BE2C (cell line): ENCODE measurements around the gene LMO7.
"Not testable (repeated sequence)": the region's sequence is repeated elsewhere in the genome, so short reads cannot be mapped to it uniquely, and the experiment has no call there.

Experiments used
- DNase-seq: peaks from one replicate; pipeline ENCODE4 v3.0.0-alpha.2; 2020
- H3K27me3 ChIP-seq: fragments of 250-450 bp; sonication (Bioruptor Pico); 2 replicates; pipeline ENCODE4 v1.5.1; 2020; ENCODE audit warnings: mild to moderate bottlenecking
- H3K36me3 ChIP-seq: fragments of 250-450 bp; sonication (Bioruptor Pico); 2 replicates; pipeline ENCODE4 v1.5.1; 2020; ENCODE audit warnings: mild to moderate bottlenecking
- H3K4me1 ChIP-seq: fragments of 250-450 bp; sonication (Bioruptor Pico); 2 replicates; pipeline ENCODE4 v1.5.1; 2020
- H3K4me3 ChIP-seq: 2 replicates; pipeline ENCODE4 v1.5.1; 2011; ENCODE audit warnings: low read depth, low read length
- H3K9me3 ChIP-seq: fragments of 250-450 bp; sonication (Bioruptor Pico); 2 replicates; pipeline ENCODE4 v1.5.1; 2020
- TF ChIP-seq, protein P1 (sequence below): IDR thresholded peaks from 2 replicates; pipeline ENCODE4 v1.5.1; 2012; ENCODE audit warnings: mild to moderate bottlenecking, low read depth, low read length

Gene LMO7

DNA sequence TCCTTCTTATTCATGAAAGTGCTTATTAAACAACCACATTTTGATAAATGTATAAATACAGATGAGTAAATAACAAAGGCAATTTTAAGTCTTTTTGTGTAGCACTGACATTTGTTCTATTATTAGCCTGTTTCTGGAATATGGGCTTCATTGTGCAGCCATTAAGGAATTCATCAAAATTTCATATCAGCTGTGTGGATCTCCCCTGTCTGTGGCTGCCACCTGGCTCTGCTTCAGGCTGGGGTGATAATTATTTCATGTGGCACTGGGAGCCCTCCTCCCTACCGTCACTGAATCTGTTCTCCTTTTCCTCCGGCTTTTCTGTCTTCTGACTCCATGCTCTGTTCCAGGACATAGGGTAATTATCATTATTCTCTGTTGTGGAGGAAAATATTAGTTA, 57.1 kb downstream of the LMO7 start:
- H3K4me1 ChIP-seq: peaks cover 4% of the 10 kb centered on the region
- no peaks in the 10 kb centered on the region for H3K9me3 ChIP-seq
- TF ChIP-seq, protein P1, sequence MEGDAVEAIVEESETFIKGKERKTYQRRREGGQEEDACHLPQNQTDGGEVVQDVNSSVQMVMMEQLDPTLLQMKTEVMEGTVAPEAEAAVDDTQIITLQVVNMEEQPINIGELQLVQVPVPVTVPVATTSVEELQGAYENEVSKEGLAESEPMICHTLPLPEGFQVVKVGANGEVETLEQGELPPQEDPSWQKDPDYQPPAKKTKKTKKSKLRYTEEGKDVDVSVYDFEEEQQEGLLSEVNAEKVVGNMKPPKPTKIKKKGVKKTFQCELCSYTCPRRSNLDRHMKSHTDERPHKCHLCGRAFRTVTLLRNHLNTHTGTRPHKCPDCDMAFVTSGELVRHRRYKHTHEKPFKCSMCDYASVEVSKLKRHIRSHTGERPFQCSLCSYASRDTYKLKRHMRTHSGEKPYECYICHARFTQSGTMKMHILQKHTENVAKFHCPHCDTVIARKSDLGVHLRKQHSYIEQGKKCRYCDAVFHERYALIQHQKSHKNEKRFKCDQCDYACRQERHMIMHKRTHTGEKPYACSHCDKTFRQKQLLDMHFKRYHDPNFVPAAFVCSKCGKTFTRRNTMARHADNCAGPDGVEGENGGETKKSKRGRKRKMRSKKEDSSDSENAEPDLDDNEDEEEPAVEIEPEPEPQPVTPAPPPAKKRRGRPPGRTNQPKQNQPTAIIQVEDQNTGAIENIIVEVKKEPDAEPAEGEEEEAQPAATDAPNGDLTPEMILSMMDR: no peak
- no peak for DNase-seq
- no peaks in the 10 kb centered on the region for H3K27me3 ChIP-seq
- H3K4me3 ChIP-seq: no peak overlapping the region
- H3K36me3 ChIP-seq: no peaks in the 10 kb centered on the region

DNA sequence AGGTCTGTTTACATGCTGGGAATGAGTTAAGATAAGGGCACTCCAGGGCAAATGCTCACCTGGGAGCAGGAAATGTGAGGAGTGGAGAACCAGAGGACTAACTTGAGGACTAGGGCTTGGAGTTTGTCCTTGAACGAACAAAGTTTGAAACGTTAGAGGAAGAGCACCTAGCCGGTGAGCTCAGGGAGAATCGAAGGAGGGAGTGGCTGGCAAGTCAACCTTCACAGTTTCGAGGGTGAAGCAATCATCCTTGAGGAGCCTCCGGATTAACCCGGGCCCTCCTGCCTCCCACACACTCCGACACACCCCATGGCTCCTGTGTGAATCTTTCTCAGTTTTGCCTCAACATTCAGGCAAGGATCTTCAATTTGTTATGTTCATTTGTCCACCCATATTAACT, 58.6 kb downstream of the LMO7 start:
- Histone ChIP-seq H3K27me3 (no peaks in the 10 kb centered on the region), H3K4me3 (no peak overlapping the region), H3K4me1 (peaks cover 4% of the 10 kb centered on the region), H3K9me3 (no peaks in the 10 kb centered on the region), H3K36me3 (no peaks in the 10 kb centered on the region)
- TF ChIP-seq, protein P1: no peak
- no peak for DNase-seq

DNA sequence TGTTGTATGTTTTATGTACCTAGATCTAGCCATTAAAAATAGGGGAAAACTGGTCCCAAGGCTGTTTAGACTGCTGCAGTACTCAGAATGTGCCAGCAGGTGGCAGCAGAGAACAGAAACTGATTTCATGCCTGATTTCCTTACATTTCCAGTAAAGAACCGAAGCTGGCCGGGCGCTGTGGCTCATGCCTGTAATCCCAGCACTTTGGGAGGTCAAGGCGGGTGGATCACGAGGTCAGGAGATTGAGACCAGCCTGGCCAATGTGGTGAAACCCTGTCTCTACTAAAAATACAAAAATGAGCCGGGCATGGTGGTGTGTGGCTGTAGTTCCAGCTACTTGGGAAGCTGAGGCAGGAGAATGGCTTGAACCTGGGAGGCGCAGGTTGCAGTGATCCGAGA, 59.8 kb downstream of the LMO7 start:
- H3K27me3 ChIP-seq, H3K9me3 ChIP-seq, H3K36me3 ChIP-seq, H3K4me3 ChIP-seq, H3K4me1 ChIP-seq: not testable (repeated sequence)
- TF ChIP-seq, protein P1: peak; percentile 87
- DNase-seq: peak; percentile 73

DNA sequence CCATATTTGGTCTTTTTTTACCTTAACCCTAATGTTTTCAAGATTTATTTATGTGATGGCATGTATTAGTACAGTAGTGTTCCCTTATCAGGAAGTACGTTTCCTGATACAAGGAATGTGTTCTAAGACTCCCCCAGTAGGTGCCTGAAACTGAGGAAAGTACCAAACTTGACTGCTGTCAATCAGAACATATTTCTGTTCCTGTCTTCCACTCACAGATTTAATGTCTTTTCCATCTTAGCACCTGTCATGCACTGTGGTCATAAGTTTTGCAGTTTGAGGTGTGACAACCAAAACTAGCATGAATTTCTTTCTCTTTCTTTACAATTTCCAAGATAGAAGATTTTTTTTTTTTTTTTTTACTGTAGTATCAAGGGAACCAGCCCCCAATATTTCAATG, 62.9 kb downstream of the LMO7 start:
- Histone ChIP-seq H3K9me3 (no peaks in the 10 kb centered on the region), H3K27me3 (no peaks in the 10 kb centered on the region), H3K4me3 (no peak overlapping the region), H3K36me3 (no peaks in the 10 kb centered on the region), H3K4me1 (no peaks in the 10 kb centered on the region; the same call in 1 of the 2 replicates)
- TF ChIP-seq, protein P1: no peak
- no peak for DNase-seq

DNA sequence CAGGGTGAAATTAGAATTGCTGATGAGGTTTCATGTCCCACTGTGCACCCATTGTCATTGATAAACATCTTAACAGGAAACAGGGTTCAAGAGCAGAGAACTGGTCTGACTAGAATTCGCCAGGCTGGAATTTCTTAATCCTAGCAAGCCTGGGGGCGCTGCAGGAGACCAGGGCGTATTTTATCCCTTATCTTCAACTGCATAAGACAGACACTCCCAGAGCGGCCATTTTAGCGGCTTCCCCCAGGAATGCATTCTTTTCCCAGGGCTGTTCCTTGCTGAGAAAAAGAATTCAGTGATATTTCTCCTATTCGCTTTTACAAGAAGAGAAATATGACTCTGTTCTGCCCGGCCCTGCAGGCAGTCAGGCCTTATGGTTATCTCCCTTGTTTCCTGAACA, 63.6 kb downstream of the LMO7 start:
- H3K4me1 ChIP-seq, H3K4me3 ChIP-seq, H3K27me3 ChIP-seq, H3K36me3 ChIP-seq, DNase-seq, H3K9me3 ChIP-seq: not testable (repeated sequence)

DNA sequence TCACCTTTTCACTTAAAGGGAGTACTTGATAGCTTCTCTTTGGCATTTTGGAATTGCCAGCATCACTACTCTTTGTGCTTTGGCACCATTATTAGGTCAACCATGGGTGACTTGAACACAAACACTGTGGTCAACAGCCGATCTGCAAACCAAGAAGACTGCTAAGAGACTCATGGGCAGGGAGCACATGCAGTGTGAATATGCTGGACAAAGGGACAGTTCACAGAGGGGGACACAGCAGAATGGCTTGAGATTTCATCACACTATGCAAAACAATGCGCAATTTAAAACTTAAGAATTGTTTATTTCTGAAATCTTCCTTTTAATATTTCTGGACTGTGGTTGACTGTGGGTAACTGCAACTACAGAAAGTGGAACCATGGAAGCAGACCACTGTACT, 64.4 kb downstream of the LMO7 start:
- TF ChIP-seq, protein P1: no peak
- no peaks in the 10 kb centered on the region; the same call in 1 of the 2 replicates for H3K4me1 ChIP-seq
- no peaks in the 10 kb centered on the region for H3K27me3 ChIP-seq
- no peak for DNase-seq
- H3K4me3 ChIP-seq: no peak overlapping the region
- no peaks in the 10 kb centered on the region for H3K36me3 ChIP-seq
- H3K9me3 ChIP-seq: no peaks in the 10 kb centered on the region

DNA sequence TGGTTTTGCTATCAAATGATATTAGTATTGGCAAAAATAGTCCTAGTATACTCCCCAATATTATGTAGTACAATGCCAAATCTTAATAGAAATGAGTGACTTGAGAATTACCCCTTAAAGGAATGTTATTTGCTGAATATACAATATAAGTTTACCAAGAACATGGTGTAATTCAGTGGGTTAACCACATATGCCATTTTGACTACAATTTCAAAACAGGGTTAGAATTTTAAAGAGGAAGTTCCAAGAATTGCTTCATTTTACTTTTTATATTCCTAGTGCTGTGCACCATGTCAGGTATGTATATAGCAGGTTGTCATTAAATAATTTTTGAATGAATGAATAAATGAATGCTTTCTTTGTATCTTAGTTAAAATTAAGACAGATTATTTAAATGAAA, 66.3 kb downstream of the LMO7 start:
- H3K36me3 ChIP-seq: no peaks in the 10 kb centered on the region
- H3K4me1 ChIP-seq: no peaks in the 10 kb centered on the region
- no peaks in the 10 kb centered on the region for H3K9me3 ChIP-seq
- TF ChIP-seq, protein P1: no peak
- DNase-seq: no peak
- no peak overlapping the region for H3K4me3 ChIP-seq
- no peaks in the 10 kb centered on the region for H3K27me3 ChIP-seq
